T-helper 1 cell treated with Interleukin-12 subunit alpha and Interleukin-12 subunit beta and Interleukin-4 antibody, amounts not matched to agents 30 ng/mL and 1 ng/mL, for 36 hours (primary cell): Measurements from ENCODE around the gene DUSP3. TPM values are rescaled to one million over a fixed set of nuclear protein-coding genes. Genes with fewer than 3 reads are reported as not detected.
"Not testable (repeated sequence)": the region's sequence is repeated elsewhere in the genome, so short reads cannot be mapped to it uniquely, and the experiment has no call there.

Source experiments
- intact Hi-C: fragments of 100-400 bp; cut with micrococcal nuclease; formaldehyde crosslinking; loops from one replicate; pipeline ENCODE4 v1.15.1; 2024
- total RNA-seq: library from RNA; stranded (reverse); gene quantifications from 2 replicates; pipeline ENCODE4 v1.2.3, GENCODE V29; 2022

The DUSP3 gene
- total RNA-seq, 1 donor from 2014 or later = 4.6 TPM

GRCh38 chr17:43801844-43802243 lies 23.1 kb upstream of the DUSP3 start:
- intact Hi-C loops = no loop called here

DNA sequence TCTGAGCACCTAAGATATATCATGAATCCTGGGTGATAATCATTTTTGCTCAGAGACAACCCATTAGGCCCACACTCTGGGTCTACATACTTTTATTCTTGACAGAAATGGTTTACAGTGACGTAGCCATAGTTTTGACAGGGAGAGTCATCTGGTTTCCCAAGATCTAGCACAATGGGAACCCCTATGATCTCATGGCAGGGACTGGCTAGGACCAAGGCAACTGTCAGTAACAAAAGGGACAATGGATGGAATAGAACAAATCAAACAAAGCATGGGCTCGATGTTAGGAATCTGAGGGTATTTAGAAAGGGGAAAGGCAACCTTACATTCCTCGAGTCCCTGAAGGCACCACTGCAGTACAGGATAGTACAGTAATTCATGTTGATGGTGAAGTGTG lies 22.0 kb upstream of the DUSP3 start:
- intact Hi-C loops = no loop called here

DNA sequence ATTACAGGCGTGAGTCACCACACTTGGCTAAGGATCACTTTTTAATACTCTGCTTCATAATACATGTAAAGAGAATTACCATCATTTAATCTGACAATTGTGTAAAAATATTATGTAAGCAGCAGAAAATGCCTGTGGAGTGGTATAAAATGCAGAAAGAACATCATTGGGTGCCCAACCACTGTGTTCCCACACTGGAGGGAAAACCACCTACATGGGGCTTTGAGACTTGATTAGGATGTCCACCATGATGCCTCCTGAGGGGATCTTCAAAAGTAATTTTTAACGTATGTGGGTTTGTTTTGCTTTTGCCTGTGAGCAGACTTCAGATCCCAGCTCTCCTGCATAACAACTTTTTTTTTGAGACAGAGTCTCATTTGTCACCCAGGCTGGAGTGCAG lies 20.3 kb upstream of the DUSP3 start:
- intact Hi-C loops = no loop called here

GRCh38 chr17:43798024-43798423 lies 19.2 kb upstream of the DUSP3 start:
- intact Hi-C loops = not testable (repeated sequence)

GRCh38 chr17:43792668-43793067 lies 13.9 kb upstream of the DUSP3 start:
- intact Hi-C loops = not testable (repeated sequence)

- intact Hi-C loops = no loop called here
Measured at GRCh38 chr17:43791589-43791988, 12.8 kb upstream of the DUSP3 start.

- intact Hi-C loops = no loop called here
Measured at GRCh38 chr17:43790311-43790940, 11.6 kb upstream of the DUSP3 start.

GRCh38 chr17:43789482-43789881 lies 10.7 kb upstream of the DUSP3 start:
- intact Hi-C loops = no loop called here

- intact Hi-C loops = no loop called here
Measured at GRCh38 chr17:43788540-43788939, 9.8 kb upstream of the DUSP3 start.

DNA sequence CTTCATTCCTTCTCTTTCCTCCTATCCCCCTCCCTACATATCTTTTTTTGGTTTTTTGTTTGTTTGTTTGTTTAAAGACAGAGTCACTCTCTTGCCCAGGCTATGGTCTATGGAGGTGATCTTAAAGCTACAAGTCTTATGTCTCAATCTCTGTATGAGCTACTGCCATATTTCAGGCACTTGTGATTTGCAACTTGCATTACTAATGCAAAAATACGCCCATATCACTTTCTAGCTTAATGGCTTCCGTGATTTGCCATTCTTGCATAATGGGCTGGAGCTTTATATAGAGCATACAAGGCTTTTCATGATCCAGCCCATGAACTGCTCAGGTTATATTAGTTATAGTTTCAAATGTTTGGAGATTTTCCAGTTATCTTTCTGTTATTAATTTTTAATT lies 9.0 kb upstream of the DUSP3 start:
- intact Hi-C loops = no loop called here

DNA sequence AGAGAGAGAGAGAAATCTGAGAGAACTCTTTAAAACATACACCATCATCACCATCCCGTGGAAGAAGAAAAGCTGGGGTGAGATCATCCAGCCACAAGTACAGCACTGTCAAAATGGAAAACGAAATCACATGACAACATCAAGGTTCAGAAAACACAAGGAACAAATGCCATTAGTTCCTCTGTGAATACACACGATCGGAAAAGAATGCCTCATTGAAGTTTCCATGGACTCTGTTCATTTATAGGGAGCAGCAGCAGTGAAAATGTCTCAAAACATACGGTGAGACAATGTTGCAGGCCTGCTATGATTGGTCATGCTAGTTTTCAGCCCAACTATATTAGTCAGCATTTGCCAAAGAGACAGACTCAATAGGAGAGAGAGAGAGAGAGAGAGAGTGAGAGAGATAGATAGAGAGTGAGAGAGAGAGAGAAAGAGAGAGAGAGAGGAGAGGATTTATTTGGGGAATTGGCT lies 5.9 kb upstream of the DUSP3 start:
- intact Hi-C loops = no loop called here

DNA sequence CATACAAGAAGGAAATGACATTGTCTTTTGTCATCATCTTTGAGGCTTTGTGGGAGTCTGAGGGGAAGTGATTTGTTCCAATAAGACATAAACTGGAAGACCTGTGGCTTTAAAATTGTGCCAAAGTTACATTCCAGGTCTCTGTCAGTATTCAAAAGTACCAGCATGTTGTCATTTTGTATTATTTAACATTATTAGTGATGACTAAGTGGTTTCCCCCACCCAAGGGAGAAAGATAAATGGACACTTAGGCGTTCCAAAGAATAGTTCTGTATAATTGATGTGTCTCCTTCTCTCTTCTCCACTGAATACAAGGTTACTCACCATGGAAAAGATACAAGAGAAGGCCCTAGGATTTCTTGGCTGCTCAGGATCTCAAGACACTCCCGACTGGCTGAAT lies 5.3 kb upstream of the DUSP3 start:
- intact Hi-C loops = no loop called here

DNA sequence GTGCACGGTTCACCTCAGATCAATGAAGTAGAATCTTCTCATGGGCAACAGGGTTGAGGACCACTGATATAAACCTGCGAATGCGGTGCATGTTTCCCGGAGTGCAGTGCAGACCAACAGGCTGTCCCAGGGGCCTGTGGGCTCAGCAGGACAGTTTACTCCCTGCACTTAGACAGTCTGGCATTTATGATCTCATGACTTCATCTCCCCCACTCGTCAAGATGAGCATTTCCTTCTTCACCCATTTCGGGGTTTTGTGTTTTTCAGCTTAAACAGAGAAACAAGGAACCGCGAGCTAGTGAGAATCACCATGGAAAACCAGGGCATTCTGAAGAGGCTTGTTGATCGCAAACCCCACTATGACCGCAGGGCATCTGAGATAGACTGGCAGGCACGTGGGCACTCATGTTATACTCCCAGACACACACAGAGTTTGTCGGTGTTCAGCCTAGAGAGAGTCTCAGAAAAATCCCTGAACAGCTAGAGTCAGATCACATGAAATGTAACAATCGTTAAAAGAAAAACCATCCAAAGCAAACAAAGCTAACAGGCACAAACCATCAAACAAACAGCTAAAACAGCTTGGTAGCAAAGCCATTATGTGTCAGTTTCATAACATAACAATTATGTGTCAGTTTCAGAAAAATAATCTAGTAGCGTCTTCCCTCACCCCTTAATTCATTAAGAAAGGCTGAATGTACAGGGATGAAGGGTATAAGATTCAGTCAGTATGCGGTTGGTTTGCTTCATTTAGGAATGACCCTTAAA lies 4.3 kb upstream of the DUSP3 start:
- intact Hi-C loops = no loop called here

GRCh38 chr17:43780135-43780534 lies 1.4 kb upstream of the DUSP3 start, which contains the start of gene CFAP97D1:
TSS of gene CFAP97D1 (plus strand) at chr17:43780435. CDS start at chr17:43780463, 28 bp downstream.
- intact Hi-C loops = no loop called here

DNA sequence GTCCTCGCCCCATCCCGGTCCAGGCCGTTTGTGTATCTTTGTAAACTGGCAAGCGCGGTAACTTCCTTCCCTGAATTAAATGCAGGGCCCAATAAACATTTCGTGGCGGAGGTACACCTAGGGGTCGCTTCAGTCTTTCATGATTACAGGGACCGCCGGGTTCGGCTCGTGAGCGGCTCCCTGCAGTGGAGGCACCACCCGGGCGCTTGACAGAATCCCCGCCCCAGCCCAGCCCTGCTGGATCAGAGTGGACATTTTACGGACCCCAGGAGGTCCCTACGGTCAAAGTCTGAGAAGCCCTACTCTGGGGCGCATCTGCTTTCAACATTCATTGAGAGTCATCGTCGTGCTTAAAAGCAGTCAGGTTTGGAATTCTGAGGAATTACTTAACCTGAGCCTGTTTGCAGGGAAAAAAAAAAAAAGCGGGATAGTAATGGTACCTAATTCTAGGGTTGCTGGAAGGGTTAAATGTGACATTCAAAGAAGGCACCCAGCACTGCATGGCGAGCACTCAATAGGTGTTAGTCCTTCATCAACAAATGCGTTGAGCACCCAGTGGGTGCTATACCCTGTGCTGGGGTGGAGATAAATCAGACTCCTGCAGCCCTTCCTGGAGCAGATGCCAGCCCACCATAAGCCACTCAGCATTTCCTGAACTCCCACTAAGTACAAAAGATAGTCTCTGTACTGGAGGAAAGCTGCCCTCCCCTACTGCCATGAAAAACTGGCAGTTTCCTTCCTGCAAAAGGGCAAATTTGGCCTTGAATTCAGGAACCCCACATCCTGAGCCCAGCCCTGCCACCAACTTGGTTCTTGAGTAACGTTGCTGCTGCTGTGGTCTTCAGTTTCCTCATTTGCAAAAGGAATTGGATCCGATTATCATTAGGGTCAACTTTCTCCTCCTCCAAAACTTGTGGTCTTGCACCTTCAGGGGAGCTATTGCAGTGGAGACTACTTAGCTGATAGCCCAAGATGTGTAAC lies 658 bp upstream of the DUSP3 start:
- intact Hi-C loops = loop anchor here (1.0 to 5.0 kb wide), 5 partner anchors 53 to 391 kb away; partner anchors contain the start of genes CD300LG and MPP3

DNA sequence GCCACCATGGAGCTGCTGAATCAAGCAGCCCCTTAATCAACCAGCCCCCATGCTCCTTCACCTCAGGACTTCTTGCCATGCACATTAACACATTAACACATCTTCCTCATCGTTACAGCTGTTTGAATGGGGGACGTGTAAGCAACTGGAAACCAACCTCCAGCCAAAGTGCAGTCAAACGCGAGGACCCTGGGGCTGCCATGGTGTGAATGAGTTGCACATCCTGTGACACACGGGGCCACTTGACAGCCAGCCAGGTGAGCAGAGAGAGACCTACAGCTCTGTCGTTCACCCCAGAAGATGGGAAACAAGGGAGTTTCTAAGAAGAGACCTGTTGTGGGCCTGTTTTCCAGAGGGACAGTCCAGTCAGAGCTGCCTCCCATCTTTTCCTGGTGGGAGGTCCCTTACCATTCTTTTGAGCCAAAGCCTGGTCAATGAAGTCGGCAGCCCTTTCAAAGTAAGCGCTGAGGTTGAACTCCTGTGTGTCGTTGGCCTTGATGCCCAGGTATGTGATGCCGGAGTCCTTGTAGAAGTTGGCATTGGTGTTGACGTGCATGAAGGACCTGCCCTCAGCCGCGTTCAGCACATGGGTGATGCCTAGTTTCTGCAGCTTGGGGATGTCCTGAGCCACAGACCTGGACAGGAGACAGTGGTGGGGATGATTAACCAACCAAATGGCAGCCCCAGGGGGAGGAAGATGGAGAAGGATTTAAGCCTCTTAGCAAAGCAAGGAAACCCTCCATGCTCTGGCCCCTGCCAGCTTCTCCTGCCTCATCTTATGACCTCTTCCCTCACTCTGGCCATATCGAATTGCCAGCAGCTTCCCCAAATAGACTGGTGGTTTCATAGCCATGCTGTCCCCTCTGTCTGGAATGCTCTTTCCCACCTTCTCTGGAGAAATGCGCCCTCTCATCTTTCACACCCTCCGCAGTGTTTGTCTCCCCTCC lies 4.2 kb downstream of the DUSP3 start:
- intact Hi-C loops = loop anchor here (5.0 kb wide), 2 partner anchors 58 to 233 kb away; partner anchors contain the start of gene MPP3

DNA sequence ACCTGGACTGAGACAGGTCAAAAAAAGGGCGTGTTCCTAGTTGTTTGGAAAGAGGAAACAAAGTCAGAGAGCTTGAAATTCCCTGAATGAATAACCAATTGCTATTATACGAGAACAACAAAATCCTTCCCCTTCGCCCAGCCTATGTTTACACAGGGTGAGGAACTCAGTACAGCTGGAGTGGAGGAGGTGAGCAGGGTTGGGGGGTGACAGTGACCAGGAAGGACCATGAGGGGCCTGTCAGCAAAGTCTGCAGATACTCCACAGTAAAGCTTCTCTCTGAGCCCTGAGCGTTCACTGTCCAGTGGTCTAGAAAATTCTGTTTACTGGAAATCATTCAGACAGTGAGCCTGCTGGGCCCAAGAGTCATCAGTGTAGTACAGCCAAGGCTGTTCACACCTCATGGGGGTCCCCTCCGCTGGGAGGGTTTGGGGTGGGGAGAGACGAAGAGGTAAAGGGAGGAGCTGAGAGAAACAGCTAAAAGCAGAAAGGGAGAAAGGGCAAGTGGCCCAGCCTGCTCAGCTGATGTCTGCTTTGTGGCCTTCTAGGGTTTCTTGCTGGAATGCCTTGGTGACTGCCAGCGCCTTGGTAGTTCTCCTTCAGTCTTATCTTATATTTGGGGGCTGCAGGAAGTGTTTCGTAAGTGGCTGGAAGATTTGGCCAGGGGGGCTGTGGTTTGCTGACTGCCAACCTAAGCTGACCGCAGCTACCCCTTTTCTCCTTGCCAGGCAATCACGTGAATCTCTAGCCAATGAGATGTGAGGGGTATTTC lies 5.7 kb downstream of the DUSP3 start:
- intact Hi-C loops = no loop called here

- intact Hi-C loops = no loop called here
Measured at GRCh38 chr17:43771463-43771862, 7.3 kb downstream of the DUSP3 start.

GRCh38 chr17:43770957-43771356 lies 7.8 kb downstream of the DUSP3 start:
- intact Hi-C loops = no loop called here

- intact Hi-C loops = no loop called here
Measured at GRCh38 chr17:43769859-43770258, 8.9 kb downstream of the DUSP3 start.
